Hepatic stellate cell (primary cell): ENCODE measurements around the gene RAB43.
"Not testable (repeated sequence)": the region's sequence is repeated elsewhere in the genome, so short reads cannot be mapped to it uniquely, and the experiment has no call there.

Experiments used
- DNase-seq: peaks from one replicate; pipeline ENCODE4 v3.0.0; 2011; ENCODE audit warnings: low spot score

RAB43 gene

GRCh38 chr3:129121016-129121791 lies 400 bp downstream of the RAB43 start:
- no peak for DNase-seq

DNA sequence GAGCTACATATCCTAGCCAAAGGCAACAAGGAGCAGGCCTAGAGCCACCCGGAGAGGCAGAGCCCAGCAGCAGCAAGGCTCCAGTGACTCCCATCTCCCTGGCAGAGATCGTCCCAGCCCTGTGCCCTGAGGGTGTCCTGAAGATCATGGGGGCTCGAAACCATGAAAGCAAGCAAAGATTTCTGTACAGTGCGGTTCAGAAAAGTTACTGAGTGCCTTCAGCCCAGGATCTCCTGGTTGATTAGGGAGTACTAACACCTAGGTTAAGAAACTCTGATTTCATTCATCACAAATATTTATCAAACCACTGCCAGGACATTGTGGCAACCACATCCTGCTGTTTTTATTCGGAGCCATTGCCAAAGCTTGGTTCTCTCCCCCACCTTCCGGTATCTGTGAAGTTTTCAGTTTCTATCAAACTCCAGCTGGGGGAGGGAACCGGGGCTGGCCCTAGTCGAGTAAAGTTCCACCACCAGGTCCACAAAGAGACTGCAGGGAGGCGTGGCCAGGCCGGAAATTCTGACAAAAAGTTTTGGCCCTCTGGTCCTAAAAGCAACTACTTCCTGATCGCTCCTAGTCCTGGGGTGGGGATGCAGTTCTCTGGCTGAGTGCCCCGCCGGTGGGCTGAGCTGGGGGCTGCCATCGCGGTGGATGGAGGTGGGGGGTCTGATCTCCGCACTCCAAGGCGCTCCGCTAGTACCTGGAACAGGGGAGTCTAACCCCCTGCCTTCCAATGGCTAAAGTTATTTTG lies 1.2 kb downstream of the RAB43 start:
- peak; percentile 98 for DNase-seq

DNA sequence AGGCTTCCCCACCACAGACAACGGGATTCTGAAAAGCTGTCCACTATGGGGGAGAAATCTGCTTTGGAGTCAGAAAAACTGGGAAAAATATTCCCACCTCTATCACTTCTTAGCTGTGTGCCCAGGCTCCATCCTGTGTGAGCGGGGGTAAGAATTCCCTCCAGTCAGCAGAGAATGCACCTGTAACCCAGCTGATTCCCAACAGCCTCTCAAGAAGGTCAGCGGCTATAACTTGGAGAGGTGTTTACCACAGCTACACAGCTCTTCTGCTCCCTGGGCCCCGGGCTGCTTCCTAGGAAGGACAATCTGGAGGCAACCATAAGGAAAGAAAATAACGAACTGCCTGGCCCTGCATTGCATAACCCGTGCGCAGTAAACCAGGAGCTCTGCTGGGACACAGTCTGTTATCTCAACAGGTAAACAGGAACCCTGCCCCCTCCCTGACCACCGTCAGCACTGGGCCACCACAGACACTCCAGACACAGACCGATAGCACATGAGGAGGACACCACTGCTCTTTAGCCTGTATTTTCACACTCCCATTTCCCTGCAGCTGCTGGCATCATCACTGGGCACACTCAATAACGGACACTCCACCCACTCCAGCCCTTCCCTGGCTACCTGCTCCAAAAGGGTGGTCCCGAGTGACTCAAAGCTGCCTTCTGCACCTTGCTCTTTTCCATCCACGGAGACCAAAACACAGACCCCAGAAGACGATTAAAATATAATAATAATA lies 2.1 kb downstream of the RAB43 start:
- no peak for DNase-seq

- no peak for DNase-seq
Measured at GRCh38 chr3:129118745-129119144, 2.9 kb downstream of the RAB43 start.

GRCh38 chr3:129117134-129117533 lies 4.5 kb downstream of the RAB43 start:
- DNase-seq: no peak

DNA sequence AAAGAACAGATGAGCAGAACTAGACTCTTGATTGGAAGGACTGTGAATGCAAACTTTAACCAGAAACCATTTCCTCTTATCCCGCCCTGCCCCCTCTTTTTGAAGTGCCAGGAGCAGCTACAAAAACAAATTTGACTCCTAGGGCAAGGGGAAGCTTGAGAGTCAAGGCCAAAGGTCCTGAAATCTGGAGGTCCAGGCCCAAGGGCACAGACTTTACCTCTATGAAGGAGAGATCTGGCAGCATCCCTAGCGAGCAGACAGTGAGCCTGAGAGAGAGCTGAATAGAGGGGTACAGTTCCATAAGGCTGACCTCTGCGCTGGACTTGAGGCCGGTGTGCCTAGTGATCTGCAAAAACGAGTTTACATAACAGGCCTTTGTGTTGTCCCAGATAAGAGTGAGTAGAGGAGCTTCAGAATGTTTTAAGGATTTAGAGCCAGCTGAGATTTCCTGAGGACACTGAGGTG lies 5.1 kb downstream of the RAB43 start:
- no peak for DNase-seq

DNA sequence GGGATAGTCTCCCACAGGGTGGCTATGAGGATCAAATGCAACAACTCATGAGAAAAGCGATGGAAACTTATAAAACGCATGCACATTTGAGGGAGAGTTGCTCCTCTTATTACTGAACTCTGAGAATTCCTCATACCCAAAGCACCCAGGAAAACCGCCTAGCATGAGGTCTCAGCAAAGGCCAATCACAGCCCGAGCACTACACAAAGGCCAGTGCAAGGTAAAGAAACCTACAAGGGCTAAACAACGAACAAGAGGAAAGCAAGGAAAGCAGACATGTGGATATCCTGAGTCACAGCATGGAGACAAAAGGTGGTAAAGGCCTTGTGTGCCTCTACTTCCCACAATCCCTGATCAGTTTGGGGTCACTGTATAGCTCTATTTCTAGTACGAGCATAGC lies 7.1 kb downstream of the RAB43 start:
- DNase-seq: no peak

DNA sequence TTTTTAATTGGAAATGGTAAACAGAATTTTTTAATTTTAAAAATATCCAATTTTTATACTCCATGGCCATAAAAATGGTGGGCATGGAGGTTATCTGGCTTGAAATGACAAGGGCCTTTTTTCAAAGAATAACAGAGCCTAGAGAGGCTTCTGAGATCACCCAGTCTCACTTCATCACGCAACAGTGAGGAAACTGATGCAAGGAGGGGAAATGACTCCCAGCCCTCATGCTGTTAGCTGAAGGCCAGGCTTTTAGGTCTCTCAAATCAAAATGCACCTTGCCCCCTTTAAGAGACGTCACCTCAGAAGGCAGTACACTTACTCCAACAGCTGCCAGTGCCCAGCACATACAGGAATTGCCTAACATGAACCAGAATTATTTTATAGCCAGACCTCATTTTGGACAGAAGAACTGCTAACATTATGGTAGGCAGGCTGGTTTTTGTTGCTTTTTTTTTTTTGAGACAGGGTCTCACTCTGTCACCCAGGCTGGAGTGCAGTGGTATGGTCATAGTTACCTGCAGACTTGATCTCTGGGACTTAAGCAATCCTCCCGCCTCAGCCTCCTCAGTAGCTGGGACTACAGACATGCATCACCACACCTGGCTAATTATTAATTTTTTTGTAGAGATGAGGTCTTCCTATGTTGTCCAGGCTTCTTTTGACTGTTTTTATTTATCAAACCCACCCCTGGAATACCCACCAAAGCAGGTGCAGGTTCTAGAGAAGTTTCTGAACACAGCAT lies 9.1 kb downstream of the RAB43 start:
- no peak for DNase-seq

- DNase-seq: not testable (repeated sequence)
Measured at GRCh38 chr3:129111076-129111780, 10.4 kb downstream of the RAB43 start.

DNA sequence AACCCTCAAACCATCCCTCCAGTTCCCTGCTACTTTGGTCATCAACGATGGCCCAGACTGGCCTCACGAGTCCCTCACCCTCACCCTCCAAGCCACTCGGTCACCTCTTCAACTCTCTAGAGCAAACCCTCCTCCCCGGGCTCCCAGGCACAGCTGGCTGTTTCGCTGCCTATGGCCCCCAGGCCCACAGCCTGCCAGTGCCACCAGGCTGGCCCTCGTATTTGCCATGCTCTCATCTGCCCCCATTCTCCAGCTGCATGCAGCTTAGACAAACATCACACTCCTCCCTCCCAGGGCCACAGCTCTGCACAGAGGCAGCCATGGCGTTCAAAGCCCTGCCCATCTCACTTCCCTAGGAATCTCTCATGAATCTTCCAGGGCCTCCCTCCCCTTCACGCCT lies 13.8 kb downstream of the RAB43 start:
- no peak for DNase-seq

DNA sequence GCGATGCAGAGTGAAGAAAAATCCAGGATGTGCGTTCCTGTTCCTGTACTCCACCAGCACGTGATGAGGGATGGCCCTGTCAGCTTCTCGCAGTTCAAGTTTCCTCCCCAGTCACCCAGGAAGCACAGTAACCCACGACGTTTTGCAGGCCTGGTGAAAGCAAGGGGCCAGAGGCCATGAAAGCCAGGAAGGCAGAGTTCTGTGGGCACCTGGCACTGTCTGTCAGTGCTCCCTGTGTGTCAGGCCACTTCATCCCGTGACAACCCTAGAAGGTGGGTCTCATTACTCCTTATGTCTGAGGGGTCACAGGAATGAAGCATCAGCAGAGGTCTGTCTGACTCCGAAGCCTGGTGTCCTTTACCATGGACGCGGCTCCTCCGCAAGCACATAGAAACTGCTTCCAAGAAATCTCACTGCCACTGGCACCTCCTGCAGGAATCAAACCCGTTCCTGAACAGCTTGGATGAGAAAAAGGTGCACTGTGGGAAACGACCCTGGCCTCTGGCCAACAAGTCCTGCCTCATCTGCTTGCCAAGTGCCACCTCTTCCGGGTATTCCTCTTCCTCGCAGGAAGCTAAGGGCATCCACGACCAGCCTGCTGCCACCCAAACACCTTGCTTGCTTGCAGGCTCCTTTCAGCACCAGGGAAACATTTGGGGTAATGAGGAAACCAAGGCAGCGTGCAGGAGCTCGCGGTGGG lies 14.6 kb downstream of the RAB43 start:
- DNase-seq: no peak

GRCh38 chr3:129106320-129106719 lies 15.3 kb downstream of the RAB43 start:
- DNase-seq: no peak

DNA sequence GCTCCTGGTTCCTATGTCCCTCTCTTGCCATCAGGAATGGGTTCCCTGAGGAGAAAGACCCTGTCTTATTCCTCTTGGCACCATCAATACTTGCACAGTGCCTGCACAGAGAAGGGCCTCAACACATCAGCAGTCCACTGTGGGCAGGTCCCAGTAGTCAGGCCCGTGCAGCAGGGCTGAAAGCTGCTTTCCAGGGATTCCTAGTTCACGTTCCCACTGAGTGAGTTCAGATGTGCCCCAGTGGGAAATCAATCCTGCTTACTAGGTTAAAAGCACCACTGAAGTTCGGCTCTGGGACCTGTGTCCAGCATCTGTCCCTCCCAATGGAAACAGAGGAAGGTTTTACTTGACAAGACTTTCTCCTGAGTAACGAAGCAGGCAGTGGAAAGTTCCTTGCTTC lies 15.7 kb downstream of the RAB43 start:
- DNase-seq: no peak

DNA sequence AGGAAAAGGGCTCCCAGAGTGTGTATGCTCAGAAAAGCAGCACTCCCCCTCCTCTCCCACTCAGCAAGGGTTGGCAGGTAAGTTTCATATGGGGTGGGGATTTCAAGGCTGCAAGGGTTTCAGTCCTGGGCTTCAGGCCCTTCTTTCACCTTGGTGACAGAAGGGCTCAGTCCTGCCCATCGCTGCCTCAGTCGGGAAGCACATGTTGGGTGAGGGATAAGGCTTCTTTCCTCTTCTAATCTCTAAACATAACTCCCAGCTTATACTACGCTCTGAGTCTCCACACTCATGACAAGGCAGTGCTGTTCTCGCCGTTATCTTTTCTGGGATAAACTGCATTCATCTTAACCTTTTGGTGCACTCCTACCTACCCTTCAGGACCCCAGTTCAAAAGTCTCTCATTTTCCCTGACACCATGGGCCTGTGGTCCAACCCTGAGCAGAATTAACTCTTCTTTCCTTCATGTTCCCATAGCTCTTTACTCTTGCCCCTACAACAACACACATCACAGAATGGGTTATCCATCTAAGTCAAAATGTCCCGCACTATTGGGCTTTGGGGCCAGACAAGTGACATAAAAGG lies 17.0 kb downstream of the RAB43 start:
- DNase-seq: no peak

DNA sequence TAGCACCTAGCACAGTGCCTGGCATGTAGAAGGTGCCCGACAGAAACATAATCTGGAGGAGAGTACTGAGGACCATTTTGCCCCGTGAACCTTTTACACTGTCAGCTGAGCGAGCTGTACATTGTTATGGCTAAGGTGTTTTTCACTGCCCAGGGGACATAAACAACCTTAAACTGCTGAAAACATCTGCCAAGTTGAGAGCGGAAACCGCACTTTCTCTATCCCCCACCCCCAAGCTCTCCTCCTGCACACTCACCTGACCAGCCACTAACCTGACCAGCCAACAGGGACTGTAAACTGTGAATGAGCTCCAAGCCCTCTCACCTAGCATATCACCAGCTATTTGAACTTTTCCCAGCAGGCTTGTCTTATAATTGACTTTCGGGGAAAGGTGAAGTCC lies 17.6 kb downstream of the RAB43 start:
- DNase-seq: no peak

DNA sequence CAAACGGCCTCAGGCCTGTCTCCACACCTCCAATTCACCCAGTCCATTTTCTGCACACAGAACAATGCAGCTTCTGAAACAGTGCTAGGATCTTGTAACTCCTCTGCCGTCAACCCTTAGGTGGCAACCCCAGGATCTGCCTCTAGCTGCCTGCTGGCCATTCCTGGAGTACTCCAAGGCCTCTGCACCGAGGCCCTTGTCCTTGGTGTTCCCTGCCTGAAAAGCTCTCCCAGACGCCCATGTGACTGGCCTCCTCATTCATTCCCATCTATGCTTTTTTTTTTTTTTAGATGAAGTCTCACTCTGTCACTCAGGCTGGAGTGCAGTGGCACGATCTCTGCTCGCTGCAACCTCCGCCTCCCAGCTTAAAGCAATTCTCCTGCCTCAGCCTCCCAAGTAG lies 18.3 kb downstream of the RAB43 start:
- no peak for DNase-seq

DNA sequence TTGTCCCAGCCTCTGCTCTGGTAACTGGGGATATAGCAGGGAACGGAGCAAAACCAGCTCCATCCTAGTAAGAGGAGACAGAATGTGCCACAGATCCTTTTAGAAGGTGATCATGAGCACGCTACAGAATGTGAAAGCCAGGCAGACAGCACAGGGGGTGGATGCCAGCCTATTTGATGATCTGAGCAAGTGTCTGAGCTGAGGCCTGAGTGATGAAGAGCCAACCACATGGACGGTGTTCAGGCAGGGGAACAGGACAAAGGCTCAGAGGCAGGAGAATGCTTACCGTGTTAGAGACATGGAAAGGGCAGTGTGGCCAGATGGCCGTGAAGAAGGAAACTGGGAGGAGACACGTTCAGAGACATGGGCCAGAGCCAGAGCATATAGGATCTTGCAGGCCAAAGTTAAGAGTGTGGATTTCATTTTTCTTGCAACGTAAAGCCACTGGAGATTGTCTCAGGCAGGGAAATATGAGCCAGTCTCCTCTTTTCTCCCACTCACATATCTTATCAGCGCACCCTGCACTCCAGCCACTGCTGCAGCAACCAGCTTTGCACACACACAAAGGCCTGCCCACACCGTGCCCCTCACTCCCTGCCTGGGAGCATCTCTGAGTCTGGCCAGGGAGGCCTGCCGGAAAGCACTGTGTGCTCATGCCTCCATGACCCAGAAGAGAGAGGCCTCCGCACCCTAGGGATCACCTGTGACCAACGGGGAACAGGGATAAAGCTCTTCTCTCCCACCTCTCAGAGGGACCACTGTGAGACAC lies 20.1 kb downstream of the RAB43 start:
- no peak for DNase-seq

DNA sequence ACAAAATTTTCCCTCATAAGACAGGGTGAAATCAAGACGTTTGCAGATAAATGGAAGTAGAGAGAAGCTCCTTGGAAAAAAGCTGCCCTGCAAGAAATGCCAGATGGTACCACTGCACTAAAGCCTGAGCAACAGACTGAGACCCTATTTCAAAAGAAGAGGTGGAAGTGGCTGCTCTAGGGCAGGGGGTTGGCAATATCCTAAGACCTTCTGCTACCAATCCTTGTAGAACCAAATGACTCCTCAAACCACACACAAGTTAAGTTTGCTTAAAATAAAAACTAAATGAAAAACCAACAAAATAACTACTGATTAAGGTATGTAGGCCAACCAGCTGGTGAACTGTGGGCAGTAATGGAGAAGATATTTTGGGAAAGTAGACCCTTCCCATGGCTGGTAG lies 21.3 kb downstream of the RAB43 start:
- DNase-seq: no peak

DNA sequence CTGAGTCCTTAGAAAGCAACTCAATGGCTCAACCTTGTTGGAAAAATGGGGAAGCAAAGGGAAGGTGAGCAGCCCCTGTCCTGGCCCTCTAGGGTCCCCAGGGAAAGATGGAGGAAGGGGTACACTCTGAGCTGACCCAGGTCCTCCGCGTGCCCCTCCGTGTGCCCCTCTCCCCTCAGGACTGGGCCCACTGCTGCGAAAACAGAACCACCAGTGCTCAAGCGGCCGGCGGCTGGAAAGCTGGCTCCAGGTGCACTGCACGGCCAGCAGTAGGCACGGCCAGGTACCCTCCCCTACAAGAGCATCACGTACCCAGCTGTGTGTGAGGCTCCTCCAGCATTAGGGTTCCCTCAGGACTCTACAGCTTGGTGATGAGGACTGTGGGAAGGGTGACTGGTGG lies 26.3 kb downstream of the RAB43 start:
- DNase-seq: no peak

DNA sequence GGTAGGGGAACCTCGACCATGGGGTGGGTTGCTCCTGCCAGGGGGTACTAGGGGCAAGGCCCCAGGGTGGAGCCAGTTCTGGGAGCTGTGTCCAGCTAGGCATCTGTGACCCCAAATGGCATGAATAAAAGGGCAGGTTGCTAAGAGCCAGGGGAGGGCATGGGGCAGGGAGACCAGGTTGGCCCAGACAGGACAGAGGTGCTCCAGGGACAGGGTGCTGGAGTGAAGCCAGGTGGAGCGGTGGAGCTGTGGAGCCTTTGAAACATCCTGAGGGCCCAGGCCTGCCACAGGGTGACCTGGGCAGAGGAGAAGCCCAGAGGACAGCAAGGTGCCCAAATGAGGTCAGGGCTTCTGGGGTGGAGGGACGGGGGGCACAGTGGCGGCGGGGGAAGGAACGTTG lies 33.3 kb downstream of the RAB43 start:
- DNase-seq: not testable (repeated sequence)
